C4-2B (cell line): ENCODE measurements around the gene EXOC6B.

Experiments used
- ZFX ChIP-seq: fragments of 450-650 bp; IDR thresholded peaks from 2 replicates; pipeline ENCODE4 v1.6.1; 2017
- TF ChIP-seq, protein P1 (sequence below): fragments of 450-650 bp; conservative IDR thresholded peaks from 2 replicates; pipeline ENCODE4 v1.5.1; 2017; ENCODE audit warnings: mild to moderate bottlenecking

DNA sequence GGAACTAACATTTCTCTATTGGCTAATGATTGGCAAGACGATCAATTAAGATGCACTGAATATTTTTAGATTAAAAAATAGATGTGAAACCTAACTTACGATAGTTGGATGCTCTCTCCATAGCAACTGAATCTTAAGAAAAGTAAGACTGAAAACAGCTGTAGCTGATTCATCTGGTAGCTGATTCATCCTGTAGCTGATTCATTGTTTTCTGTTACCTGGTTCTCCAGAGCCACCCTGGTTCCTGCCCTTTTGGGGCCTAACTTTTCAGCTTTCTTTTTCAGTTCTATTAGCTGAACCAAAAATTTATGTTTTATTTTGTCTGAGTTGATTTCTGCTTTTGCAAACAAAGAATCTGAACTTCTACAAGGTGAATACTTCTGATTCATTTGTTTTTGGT is 38.7 kb upstream of the EXOC6B start:
- TF ChIP-seq, protein P1, sequence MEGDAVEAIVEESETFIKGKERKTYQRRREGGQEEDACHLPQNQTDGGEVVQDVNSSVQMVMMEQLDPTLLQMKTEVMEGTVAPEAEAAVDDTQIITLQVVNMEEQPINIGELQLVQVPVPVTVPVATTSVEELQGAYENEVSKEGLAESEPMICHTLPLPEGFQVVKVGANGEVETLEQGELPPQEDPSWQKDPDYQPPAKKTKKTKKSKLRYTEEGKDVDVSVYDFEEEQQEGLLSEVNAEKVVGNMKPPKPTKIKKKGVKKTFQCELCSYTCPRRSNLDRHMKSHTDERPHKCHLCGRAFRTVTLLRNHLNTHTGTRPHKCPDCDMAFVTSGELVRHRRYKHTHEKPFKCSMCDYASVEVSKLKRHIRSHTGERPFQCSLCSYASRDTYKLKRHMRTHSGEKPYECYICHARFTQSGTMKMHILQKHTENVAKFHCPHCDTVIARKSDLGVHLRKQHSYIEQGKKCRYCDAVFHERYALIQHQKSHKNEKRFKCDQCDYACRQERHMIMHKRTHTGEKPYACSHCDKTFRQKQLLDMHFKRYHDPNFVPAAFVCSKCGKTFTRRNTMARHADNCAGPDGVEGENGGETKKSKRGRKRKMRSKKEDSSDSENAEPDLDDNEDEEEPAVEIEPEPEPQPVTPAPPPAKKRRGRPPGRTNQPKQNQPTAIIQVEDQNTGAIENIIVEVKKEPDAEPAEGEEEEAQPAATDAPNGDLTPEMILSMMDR: no peak
- TF ChIP-seq ZFX: no peak
